ENCODE data around the gene CPTP. TPM values are rescaled to one million over a fixed set of nuclear protein-coding genes. Genes with fewer than 3 reads are reported as not detected.

Gene CPTP
- total RNA-seq, 1 donor from 2014 or later, result 20.4 TPM

GRCh38 chr1:1335792-1336248 lies 11.2 kb downstream of the CPTP start:
- DNase-seq (no peak), ATAC-seq (no peak)
- Histone ChIP-seq H3K9me3 (no peaks in the 10 kb centered on the region), H3K36me3 (peaks cover 42% of the 10 kb centered on the region), H3K27ac (no peak overlapping the region), H3K4me3 (no peak overlapping the region), H3K4me1 (peaks cover 9% of the 10 kb centered on the region), H3K27me3 (ENCODE audit: low read depth) (no peaks in the 10 kb centered on the region)
- intact Hi-C loops (cut with DNase I), result no loop called here
- no peak for TF ChIP-seq CTCF (IDR thresholded peaks at IDR 0.05)

- TF ChIP-seq CTCF (IDR thresholded peaks at IDR 0.05), result no peak
- ATAC-seq (no peak), DNase-seq (no peak)
- peaks cover 3% of the 10 kb centered on the region for H3K4me1 ChIP-seq
- no peak overlapping the region for H3K27ac ChIP-seq
- H3K9me3 ChIP-seq, result no peaks in the 10 kb centered on the region
- H3K27me3 ChIP-seq (ENCODE audit: low read depth), result no peaks in the 10 kb centered on the region
- no peak overlapping the region for H3K4me3 ChIP-seq
- intact Hi-C loops (cut with DNase I), result no loop called here
- peaks cover 46% of the 10 kb centered on the region for H3K36me3 ChIP-seq
Observed at GRCh38 chr1:1336446-1336845, 11.8 kb downstream of the CPTP start.

- DNase-seq, result no peak
- no peaks in the 10 kb centered on the region for H3K4me1 ChIP-seq
- no peak overlapping the region for H3K27ac ChIP-seq
- ATAC-seq, result no peak
- intact Hi-C loops (cut with DNase I), result no loop called here
- H3K9me3 ChIP-seq, result no peaks in the 10 kb centered on the region
- no peak for TF ChIP-seq CTCF (IDR thresholded peaks at IDR 0.05)
- H3K27me3 ChIP-seq (ENCODE audit: low read depth), result no peaks in the 10 kb centered on the region
- peaks cover 50% of the 10 kb centered on the region for H3K36me3 ChIP-seq
- H3K4me3 ChIP-seq, result no peak overlapping the region
Observed at GRCh38 chr1:1336931-1337792, 12.6 kb downstream of the CPTP start.

GRCh38 chr1:1337793-1338147 lies 13.2 kb downstream of the CPTP start:
- H3K27me3 ChIP-seq (ENCODE audit: low read depth), result no peaks in the 10 kb centered on the region
- TF ChIP-seq CTCF (IDR thresholded peaks at IDR 0.05), result no peak
- H3K27ac ChIP-seq, result no peak overlapping the region
- H3K4me1 ChIP-seq, result no peaks in the 10 kb centered on the region
- intact Hi-C loops (cut with DNase I), result no loop called here
- H3K36me3 ChIP-seq, result peaks cover 50% of the 10 kb centered on the region
- ATAC-seq (peak; percentile 21 to 28), DNase-seq (no peak)
- H3K9me3 ChIP-seq, result no peaks in the 10 kb centered on the region
- H3K4me3 ChIP-seq, result no peak overlapping the region

GRCh38 chr1:1338278-1338677 lies 13.7 kb downstream of the CPTP start:
- Histone ChIP-seq H3K4me3 (no peak overlapping the region), H3K36me3 (peaks cover 50% of the 10 kb centered on the region), H3K27me3 (ENCODE audit: low read depth) (no peaks in the 10 kb centered on the region), H3K27ac (no peak overlapping the region), H3K4me1 (no peaks in the 10 kb centered on the region), H3K9me3 (no peaks in the 10 kb centered on the region)
- DNase-seq (no peak), ATAC-seq (no peak)
- TF ChIP-seq CTCF (IDR thresholded peaks at IDR 0.05), result no peak
- intact Hi-C loops (cut with DNase I), result no loop called here

Data from lower lobe of right lung (tissue), 2 donors.